NB4 (cell line): Measurements from ENCODE around the gene KCNJ18.
"Not testable (repeated sequence)": the region's sequence is repeated elsewhere in the genome, so short reads cannot be mapped to it uniquely, and the experiment has no call there.

Experiments
- CTCF ChIP-seq: IDR thresholded peaks from one replicate; pipeline ENCODE4 v1.5.1; 2012; ENCODE audit warnings: low read depth, low read length
- MAX ChIP-seq: IDR thresholded peaks from 2 replicates; pipeline ENCODE4 v1.6.1; 2011; ENCODE audit warnings: low read depth, low read length
- POLR2A ChIP-seq: IDR thresholded peaks from 2 replicates; pipeline ENCODE4 v1.6.1; 2011; ENCODE audit warnings: mild to moderate bottlenecking; ENCODE audit not compliant: insufficient read length; ENCODE audit errors: extremely low read depth

- not testable (repeated sequence) for TF ChIP-seq CTCF, POLR2A, MAX
Observed at GRCh38 chr17:21673451-21674241, 18.7 kb upstream of the KCNJ18 start.
